Testis (tissue), 2 donors: Measurements from ENCODE around the gene MAN1A1.

Experiments used
- CTCF ChIP-seq, 3 experiments: fragments of 450-650 bp in 2 of 3; fragments of 200-600 bp in 1 of 3; sonication (generic) in 1 of 3; IDR thresholded peaks; one replicate each; pipeline ENCODE4 v1.5.1; 2016 to 2019; ENCODE audit warnings: antibody characterized with exemption in 3 of 3, mild to moderate bottlenecking in 2 of 3, moderate library complexity in 1 of 3
- POLR2A ChIP-seq: fragments of 450-650 bp; IDR thresholded peaks from one replicate; pipeline ENCODE4 v1.6.1; 2017; ENCODE audit warnings: antibody characterized with exemption, mild to moderate bottlenecking, moderate library complexity

DNA sequence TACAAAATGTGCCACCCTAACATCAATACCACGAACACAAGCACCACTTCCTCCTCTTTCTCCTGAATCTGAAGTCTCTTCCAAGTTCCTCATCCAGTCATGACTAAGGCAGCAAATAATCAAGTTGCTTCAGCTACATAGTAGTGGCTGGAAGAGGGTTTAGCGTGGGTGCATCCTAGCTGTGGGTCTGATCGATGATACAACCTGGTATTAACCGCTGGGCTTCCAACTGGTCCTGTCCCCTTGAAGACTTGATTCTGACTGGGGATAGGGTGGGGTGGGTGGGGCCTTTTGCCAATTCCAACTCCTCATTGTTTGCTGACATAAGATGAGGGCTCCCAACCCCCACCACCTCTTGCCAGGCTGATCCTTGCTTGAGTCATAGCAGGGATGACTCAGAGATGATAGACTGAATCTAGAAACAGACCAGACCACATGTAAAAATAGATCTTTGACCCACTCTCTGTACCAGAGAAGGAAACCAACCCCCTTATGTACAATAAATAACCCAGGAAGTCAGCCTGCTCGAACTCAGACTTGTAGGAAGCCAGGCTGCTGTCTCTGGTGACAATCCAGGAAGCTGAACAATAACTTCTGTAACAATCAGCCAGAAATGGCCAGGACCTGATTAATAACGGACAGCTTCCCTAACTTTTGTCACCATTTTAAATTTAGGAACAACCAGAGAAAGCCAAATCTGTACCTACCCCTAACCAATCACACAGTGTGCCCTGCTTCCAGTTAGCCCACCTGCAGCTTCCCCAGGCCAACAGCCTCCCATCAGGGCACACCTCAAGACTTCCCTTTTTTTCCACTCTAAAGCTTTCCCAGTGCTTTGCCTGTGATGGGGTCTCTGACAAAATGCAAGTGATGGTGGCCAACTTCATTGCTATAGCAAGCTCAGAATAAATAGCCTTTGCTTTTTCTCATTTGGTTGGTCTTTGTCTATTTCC, 202.2 kb downstream of the MAN1A1 start:
- TF ChIP-seq CTCF (IDR thresholded peaks at IDR 0.05) (no peak), POLR2A (no peak)
